Naive thymus-derived CD4-positive, alpha-beta T cell (primary cell): ENCODE results near the gene ACACA. TPM values are rescaled to one million over a fixed set of nuclear protein-coding genes. Genes with fewer than 3 reads are reported as not detected.

Experiments
- ATAC-seq: fragments of 150-1000 bp; cut with Tn5 transposase; 2 replicates; pipeline ENCODE4 v1.10.0; 2021; ENCODE audit warnings: mild to moderate bottlenecking, moderate library complexity
- CTCF ChIA-PET: fragments of 350-600 bp; sonication (Branson Sonifier 250); formaldehyde crosslinking; loops from one replicate; lab custom pipeline; 2021; ENCODE audit warnings: antibody characterized with exemption; lab: Charles Lee
- POLR2A ChIA-PET: fragments of 350-600 bp; sonication (Branson Sonifier 250); formaldehyde crosslinking; loops from one replicate; lab custom pipeline; 2021; ENCODE audit warnings: antibody characterized with exemption, inconsistent platforms; lab: Charles Lee
- DNase-seq, 9 donors: peaks; one replicate each; pipeline versions ENCODE4 v3.0.0 to v3.0.0-alpha.2; 2020 to 2022; ENCODE audit warnings: mixed read lengths in 1 of 9
- H3K27ac ChIP-seq: one replicate; pipeline ENCODE4 v1.7.0; 2013; ENCODE audit warnings: mild to moderate bottlenecking, low read depth, low read length, moderate library complexity
- H3K27me3 ChIP-seq, 2 donors: one replicate each; pipeline ENCODE4 v1.7.0; 2013; ENCODE audit warnings: low read length in 2 of 2, mild to moderate bottlenecking in 2 of 2, moderate library complexity in 2 of 2; ENCODE audit not compliant: control insufficient read depth in 2 of 2, insufficient read depth in 2 of 2
- H3K36me3 ChIP-seq, 3 experiments: 1 replicate in 2 of 3; 2 replicates in 1 of 3; pipeline ENCODE4 v1.7.0; 2013; ENCODE audit warnings: low read length in 3 of 3, mild to moderate bottlenecking in 3 of 3, moderate library complexity in 1 of 3; ENCODE audit not compliant: insufficient read depth in 3 of 3, control insufficient read depth in 2 of 3
- H3K4me1 ChIP-seq, 2 donors: one replicate each; pipeline ENCODE4 v1.7.0; 2013; ENCODE audit warnings: low read length in 2 of 2, mild to moderate bottlenecking in 2 of 2, moderate library complexity in 1 of 2; ENCODE audit not compliant: control insufficient read depth in 2 of 2, insufficient read depth in 2 of 2
- H3K4me3 ChIP-seq: 2 replicates; pipeline ENCODE4 v1.7.0; 2013; ENCODE audit warnings: mild to moderate bottlenecking, low read length
- H3K9me3 ChIP-seq, 3 experiments: 1 replicate in 2 of 3; 2 replicates in 1 of 3; pipeline ENCODE4 v1.7.0; 2013; ENCODE audit warnings: low read length in 3 of 3; ENCODE audit not compliant: control insufficient read depth in 2 of 3
- H3K27ac Mint-ChIP-seq, 9 donors: one replicate each; pipeline ENCODE4 v1.8.0; 2020 to 2022; ENCODE audit warnings: mixed read lengths in 9 of 9, mild to moderate bottlenecking in 8 of 9, moderate library complexity in 5 of 9, inconsistent platforms in 2 of 9
- H3K27me3 Mint-ChIP-seq, 5 donors: one replicate each; pipeline ENCODE4 v1.8.0; 2021 to 2022; ENCODE audit warnings: mixed read lengths in 5 of 5, mild to moderate bottlenecking in 1 of 5
- H3K36me3 Mint-ChIP-seq, 5 donors: one replicate each; pipeline ENCODE4 v1.8.0; 2020 to 2022; ENCODE audit warnings: mixed read lengths in 5 of 5, mild to moderate bottlenecking in 3 of 5, inconsistent platforms in 1 of 5
- H3K4me1 Mint-ChIP-seq, 7 donors: one replicate each; pipeline ENCODE4 v1.8.0; 2020 to 2022; ENCODE audit warnings: mixed read lengths in 7 of 7, mild to moderate bottlenecking in 3 of 7, inconsistent platforms in 1 of 7
- H3K4me3 Mint-ChIP-seq, 10 donors: one replicate each; pipeline ENCODE4 v1.8.0; 2020 to 2022; ENCODE audit warnings: mild to moderate bottlenecking in 10 of 10, mixed read lengths in 10 of 10, moderate library complexity in 6 of 10, inconsistent platforms in 2 of 10
- H3K9me3 Mint-ChIP-seq, 11 donors: one replicate each; pipeline ENCODE4 v1.8.0; 2020 to 2022; ENCODE audit warnings: mixed read lengths in 11 of 11, mild to moderate bottlenecking in 4 of 11, inconsistent platforms in 1 of 11, moderate library complexity in 1 of 11
- intact Hi-C, 2 donors: fragments of 100-400 bp; cut with micrococcal nuclease; formaldehyde crosslinking; loops; one replicate each; pipeline ENCODE4 v1.15.1; 2023
- polyA plus RNA-seq, 2 donors: library from polyadenylated mRNA; unstranded; fragments of 300-500 nt; fragmentation: Illumina TruSeq; gene quantifications; one replicate each; pipeline ENCODE4 v1.2.3, GENCODE V29; 2021
- total RNA-seq, 6 experiments: library from RNA in 5 of 6; stranded (reverse) in 5 of 6; gene quantifications; 1 replicate in 5 of 6; 2 replicates in 1 of 6; pipeline ENCODE4 v1.2.3 and lab custom pipeline; 2021 to 2026

The ACACA gene
- total and polyA plus RNA-seq, 7 experiments from 2014 or later, result 6.1 to 47.0 (median 14.5) TPM

- H3K4me3 ChIP-seq, result no peak overlapping the region
- POLR2A ChIA-PET, result no interaction called here
- H3K27ac ChIP-seq, result no peak overlapping the region
- Mint-ChIP-seq H3K27ac (peak overlapping the region in 1 of 9 donors; percentile 12), H3K9me3 (peaks cover 0 to 4% (median 0%) of the 10 kb centered on the region in 11 donors), H3K4me1 (peaks cover 0 to 12% (median 0%) of the 10 kb centered on the region in 7 donors), H3K36me3 (peaks cover 6 to 28% (median 17%) of the 10 kb centered on the region in 5 donors), H3K4me3 (no peak overlapping the region), H3K27me3 (no peaks in the 10 kb centered on the region)
- no peaks in the 10 kb centered on the region for H3K9me3 ChIP-seq
- DNase-seq (no peak), ATAC-seq (no peak)
- H3K27me3 ChIP-seq, result no peaks in the 10 kb centered on the region
- no peaks in the 10 kb centered on the region for H3K36me3 ChIP-seq
- no peaks in the 10 kb centered on the region for H3K4me1 ChIP-seq
- intact Hi-C loops, result no loop called here
- CTCF ChIA-PET, result no interaction called here
Measured at GRCh38 chr17:37344519-37344918, 62.1 kb downstream of the ACACA start.

DNA sequence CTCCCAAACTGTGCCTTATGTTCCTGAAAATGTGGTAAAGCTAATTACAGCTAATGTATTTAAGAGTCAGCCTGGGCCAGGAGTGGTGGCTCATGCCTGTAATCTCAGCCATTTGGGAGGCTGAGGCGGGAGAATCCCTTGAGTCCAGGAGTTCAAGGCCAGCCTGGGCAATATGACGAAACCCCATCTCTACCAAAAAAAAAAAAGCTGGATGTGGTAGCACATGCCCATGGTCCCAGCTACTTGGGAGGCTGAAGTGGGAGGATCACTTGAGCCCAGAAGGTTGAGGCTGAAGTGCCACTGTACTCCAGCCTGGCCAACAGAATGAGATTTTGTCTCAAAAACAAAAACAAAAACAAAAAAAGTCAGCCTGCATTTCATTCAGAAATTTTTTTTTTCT, 64.0 kb downstream of the ACACA start:
- DNase-seq (no peak), ATAC-seq (no peak)
- H3K27ac Mint-ChIP-seq, result no peak overlapping the region
- Histone ChIP-seq H3K4me1 (no peaks in the 10 kb centered on the region), H3K9me3 (no peaks in the 10 kb centered on the region), H3K27ac (no peak overlapping the region), H3K4me3 (no peak overlapping the region), H3K36me3 (peaks cover 0 to 4% (median 0%) of the 10 kb centered on the region in 3 experiments), H3K27me3 (no peaks in the 10 kb centered on the region)
- no peak overlapping the region for H3K4me3 Mint-ChIP-seq
- ChIA-PET POLR2A (no interaction called here), CTCF (interaction anchor here (0.6 kb wide), 1 partner anchor 385 kb away, joined by 3 read pairs; no protein-coding TSS in a partner anchor)
- no peaks in the 10 kb centered on the region for H3K27me3 Mint-ChIP-seq
- peaks cover 0 to 4% (median 0%) of the 10 kb centered on the region in 11 donors for H3K9me3 Mint-ChIP-seq
- intact Hi-C loops, result no loop called here
- H3K36me3 Mint-ChIP-seq, result peaks cover 6 to 35% (median 24%) of the 10 kb centered on the region in 5 donors
- H3K4me1 Mint-ChIP-seq, result peaks cover 0 to 12% (median 0%) of the 10 kb centered on the region in 7 donors

GRCh38 chr17:37340804-37341203, 65.8 kb downstream of the ACACA start:
- H3K27me3 ChIP-seq, result no peaks in the 10 kb centered on the region
- ATAC-seq (no peak), DNase-seq (no peak)
- intact Hi-C loops, result no loop called here
- CTCF ChIA-PET, result no interaction called here
- Mint-ChIP-seq H3K4me3 (no peak overlapping the region), H3K27me3 (no peaks in the 10 kb centered on the region), H3K27ac (no peak overlapping the region), H3K36me3 (peaks cover 0 to 29% (median 16%) of the 10 kb centered on the region in 5 donors), H3K9me3 (no peaks in the 10 kb centered on the region), H3K4me1 (peaks cover 0 to 14% (median 0%) of the 10 kb centered on the region in 7 donors)
- peaks cover 0 to 4% (median 0%) of the 10 kb centered on the region in 3 experiments for H3K36me3 ChIP-seq
- no peak overlapping the region for H3K4me3 ChIP-seq
- H3K9me3 ChIP-seq, result no peaks in the 10 kb centered on the region
- POLR2A ChIA-PET, result interaction anchor here (0.6 to 0.7 kb wide), 2 partner anchors 236 to 328 kb away, joined by 3 to 5 read pairs; no protein-coding TSS in a partner anchor
- H3K4me1 ChIP-seq, result no peaks in the 10 kb centered on the region
- H3K27ac ChIP-seq, result no peak overlapping the region

GRCh38 chr17:37339321-37339720, 67.3 kb downstream of the ACACA start:
- ChIA-PET POLR2A (no interaction called here), CTCF (no interaction called here)
- Histone ChIP-seq H3K9me3 (no peaks in the 10 kb centered on the region), H3K4me1 (no peaks in the 10 kb centered on the region), H3K36me3 (peaks cover 0 to 4% (median 0%) of the 10 kb centered on the region in 3 experiments), H3K27me3 (no peaks in the 10 kb centered on the region), H3K27ac (no peak overlapping the region), H3K4me3 (no peak overlapping the region)
- intact Hi-C loops, result no loop called here
- Mint-ChIP-seq H3K4me1 (peaks cover 0 to 11% (median 0%) of the 10 kb centered on the region in 7 donors), H3K9me3 (no peaks in the 10 kb centered on the region), H3K27ac (no peak overlapping the region), H3K4me3 (no peak overlapping the region), H3K27me3 (no peaks in the 10 kb centered on the region), H3K36me3 (peaks cover 0 to 27% (median 7%) of the 10 kb centered on the region in 5 donors)
- DNase-seq (no peak), ATAC-seq (no peak)

DNA sequence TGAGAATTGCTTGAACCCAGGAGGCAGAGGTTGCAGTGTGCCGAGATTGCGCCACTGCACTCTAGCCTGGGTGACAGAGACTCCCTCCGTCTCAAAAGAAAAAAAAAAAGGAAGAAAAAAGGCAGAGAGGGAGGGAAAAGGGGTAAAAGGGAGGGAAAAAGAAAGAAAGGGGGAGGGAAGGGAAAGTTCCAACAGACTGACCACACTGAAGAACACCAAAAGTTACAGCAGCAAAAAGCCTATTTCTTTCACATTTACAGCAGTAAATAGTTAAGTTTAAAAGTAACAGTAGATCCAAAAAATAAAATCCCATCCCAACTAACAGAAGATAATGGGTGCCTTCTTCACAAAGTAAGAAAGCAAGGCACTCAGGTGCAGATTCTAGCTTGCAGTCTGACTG, 67.8 kb downstream of the ACACA start:
- POLR2A ChIA-PET, result no interaction called here
- Histone ChIP-seq H3K4me1 (no peaks in the 10 kb centered on the region), H3K4me3 (no peak overlapping the region), H3K36me3 (peaks cover 0 to 4% (median 0%) of the 10 kb centered on the region in 3 experiments), H3K27me3 (no peaks in the 10 kb centered on the region), H3K9me3 (no peaks in the 10 kb centered on the region), H3K27ac (no peak overlapping the region)
- peaks cover 0 to 15% (median 0%) of the 10 kb centered on the region in 7 donors for H3K4me1 Mint-ChIP-seq
- CTCF ChIA-PET, result no interaction called here
- no peaks in the 10 kb centered on the region for H3K9me3 Mint-ChIP-seq
- H3K27ac Mint-ChIP-seq, result no peak overlapping the region
- H3K27me3 Mint-ChIP-seq, result no peaks in the 10 kb centered on the region
- DNase-seq, result no peak
- no peak overlapping the region for H3K4me3 Mint-ChIP-seq
- peaks cover 0 to 27% (median 7%) of the 10 kb centered on the region in 5 donors for H3K36me3 Mint-ChIP-seq
- ATAC-seq, result no peak
- intact Hi-C loops, result no loop called here

DNA sequence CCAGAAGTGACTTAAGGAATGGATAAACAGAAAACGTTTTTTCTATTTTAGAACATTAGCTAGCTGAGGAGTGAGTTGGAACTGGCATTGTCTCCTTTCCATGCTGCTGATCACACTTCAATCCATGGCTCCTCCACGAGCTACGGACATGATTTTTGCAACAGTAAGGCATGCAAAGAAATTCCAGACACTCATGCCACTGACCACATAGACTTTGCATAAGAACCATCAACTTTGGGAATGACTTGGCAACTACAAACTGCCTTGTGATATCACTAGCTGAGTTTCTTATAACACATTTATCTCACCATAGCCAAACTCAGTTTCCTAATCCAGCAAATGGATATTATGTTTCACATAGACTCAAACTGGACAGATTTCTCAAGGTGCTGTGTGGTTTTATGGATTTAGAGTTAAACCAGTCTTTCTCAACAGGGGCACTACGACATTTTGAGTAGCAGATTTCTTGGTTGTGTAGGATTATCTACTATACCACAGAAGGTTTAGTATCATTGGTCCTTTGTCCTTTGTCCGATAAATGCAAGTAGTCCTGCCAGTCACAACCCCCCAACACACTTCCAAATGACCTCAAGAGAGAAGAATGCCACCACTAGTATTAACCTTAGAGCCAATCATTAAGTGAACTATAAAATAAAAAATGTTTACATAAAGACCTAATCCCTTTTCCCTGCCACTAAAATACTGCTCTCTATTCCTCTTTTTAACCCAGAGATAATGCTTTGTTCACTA, 79.1 kb downstream of the ACACA start:
- Histone ChIP-seq H3K27ac (no peak overlapping the region), H3K36me3 (peaks cover 0 to 8% (median 4%) of the 10 kb centered on the region in 3 experiments), H3K27me3 (no peaks in the 10 kb centered on the region), H3K4me3 (no peak overlapping the region), H3K9me3 (no peaks in the 10 kb centered on the region), H3K4me1 (no peaks in the 10 kb centered on the region)
- CTCF ChIA-PET, result no interaction called here
- Mint-ChIP-seq H3K4me3 (no peak overlapping the region), H3K27ac (peak overlapping the region in 3 of 9 donors; percentile 0 to 45 (median 12)), H3K9me3 (no peaks in the 10 kb centered on the region), H3K27me3 (no peaks in the 10 kb centered on the region), H3K4me1 (no peaks in the 10 kb centered on the region), H3K36me3 (peaks cover 10 to 29% (median 17%) of the 10 kb centered on the region in 5 donors)
- DNase-seq, result no peak
- no peak for ATAC-seq
- POLR2A ChIA-PET, result interaction anchor here (0.6 to 0.7 kb wide), 3 partner anchors 21 to 391 kb away, joined by 3 to 4 read pairs (median 3); no protein-coding TSS in a partner anchor
- intact Hi-C loops, result no loop called here
